NCI-H1694 treated with DMSO at 0.1 percent for 48 hours (cell line): ENCODE data around the gene DSCAM.

Experiments used
- DNase-seq: peaks from one replicate; lab custom pipeline; 2025; lab: John Stamatoyannopoulos, UW

DSCAM gene

GRCh38 chr21:40615505-40616376 lies 231.2 kb downstream of the DSCAM start:
- DNase-seq: peak; percentile 37

GRCh38 chr21:40613546-40614030 lies 233.4 kb downstream of the DSCAM start:
- DNase-seq: no peak

GRCh38 chr21:40610345-40610744 lies 236.6 kb downstream of the DSCAM start:
- peak; percentile 44 for DNase-seq

- DNase-seq: no peak
These were observed 240.6 kb downstream of the DSCAM start for GRCh38 chr21:40606341-40606740.

- no peak for DNase-seq
These were observed 241.9 kb downstream of the DSCAM start for GRCh38 chr21:40605094-40605493.

GRCh38 chr21:40603774-40604173 lies 243.2 kb downstream of the DSCAM start:
- DNase-seq: no peak

- no peak for DNase-seq
These were observed 244.9 kb downstream of the DSCAM start for GRCh38 chr21:40602080-40602479.

- no peak for DNase-seq
These were observed 251.2 kb downstream of the DSCAM start for GRCh38 chr21:40595806-40596205.

GRCh38 chr21:40587736-40588346 lies 259.1 kb downstream of the DSCAM start:
- DNase-seq: no peak

GRCh38 chr21:40586575-40586974 lies 260.4 kb downstream of the DSCAM start:
- no peak for DNase-seq

- DNase-seq: no peak
These were observed 269.5 kb downstream of the DSCAM start for GRCh38 chr21:40577285-40578043.

- no peak for DNase-seq
These were observed 271.0 kb downstream of the DSCAM start for GRCh38 chr21:40575976-40576375.

GRCh38 chr21:40569357-40569756 lies 277.6 kb downstream of the DSCAM start:
- no peak for DNase-seq

- no peak for DNase-seq
These were observed 278.2 kb downstream of the DSCAM start for GRCh38 chr21:40568807-40569206.

- DNase-seq: peak; percentile 29
These were observed 279.5 kb downstream of the DSCAM start for GRCh38 chr21:40567501-40567900.

- DNase-seq: no peak
These were observed 280.5 kb downstream of the DSCAM start for GRCh38 chr21:40566486-40566885.

GRCh38 chr21:40564318-40564717 lies 282.6 kb downstream of the DSCAM start:
- DNase-seq: no peak

GRCh38 chr21:40563900-40564299 lies 283.1 kb downstream of the DSCAM start:
- no peak for DNase-seq

GRCh38 chr21:40562242-40563002 lies 284.5 kb downstream of the DSCAM start:
- DNase-seq: no peak

GRCh38 chr21:40556442-40556968 lies 290.5 kb downstream of the DSCAM start:
- DNase-seq: no peak

- DNase-seq: peak; percentile 97
These were observed 291.9 kb downstream of the DSCAM start for GRCh38 chr21:40555021-40555528.
